GM19023 (cell line): ENCODE results near the gene FBF1.
"Not testable (repeated sequence)": the region's sequence is repeated elsewhere in the genome, so short reads cannot be mapped to it uniquely, and the experiment has no call there.

Source experiments
- ATAC-seq: cut with Tn5 transposase; IDR thresholded peaks from one replicate; pipeline ENCODE4 v1.9.1; 2021; ENCODE audit warnings: mild to moderate bottlenecking, moderate library complexity; ENCODE audit not compliant: unreplicated experiment

FBF1 gene

GRCh38 chr17:75940727-75941441 lies at the start of gene FBF1:
Gene FBF1, minus strand, starts transcription at chr17:75941042. Its CDS starts 2,893 bp downstream, at chr17:75938149.
- peak; percentile 90 for ATAC-seq

GRCh38 chr17:75987041-75987440 lies 46.2 kb upstream of the FBF1 start:
- ATAC-seq, result no peak

- ATAC-seq, result no peak
These were observed 45.1 kb upstream of the FBF1 start for GRCh38 chr17:75985986-75986385.

GRCh38 chr17:75983501-75984181 lies 42.8 kb upstream of the FBF1 start:
- ATAC-seq, result no peak

GRCh38 chr17:75981019-75981615 lies 40.3 kb upstream of the FBF1 start:
- ATAC-seq, result no peak

- no peak for ATAC-seq
These were observed 39.6 kb upstream of the FBF1 start for GRCh38 chr17:75980188-75981018.

- ATAC-seq, result peak; percentile 15
These were observed 38.9 kb upstream of the FBF1 start for GRCh38 chr17:75979705-75980187.

GRCh38 chr17:75978938-75979704 lies 38.3 kb upstream of the FBF1 start, which contains the start of the genes ACOX1 and TEN1:
Gene ACOX1, minus strand, starts transcription at chr17:75979166. Its CDS starts 93 bp downstream, at chr17:75979073.
Gene TEN1, plus strand, starts transcription at chr17:75979240. Its CDS starts 6,953 bp downstream, at chr17:75986193.
- peak; percentile 88 for ATAC-seq

- no peak for ATAC-seq
These were observed 35.5 kb upstream of the FBF1 start for GRCh38 chr17:75976175-75976848.

GRCh38 chr17:75975757-75976174 lies 34.9 kb upstream of the FBF1 start:
- ATAC-seq, result no peak

GRCh38 chr17:75975187-75975586 lies 34.3 kb upstream of the FBF1 start:
- ATAC-seq, result not testable (repeated sequence)

GRCh38 chr17:75970626-75971025 lies 29.8 kb upstream of the FBF1 start:
- no peak for ATAC-seq

GRCh38 chr17:75970011-75970523 lies 29.2 kb upstream of the FBF1 start:
- ATAC-seq, result no peak

GRCh38 chr17:75969044-75969443 lies 28.2 kb upstream of the FBF1 start:
- not testable (repeated sequence) for ATAC-seq

GRCh38 chr17:75965468-75965867 lies 24.6 kb upstream of the FBF1 start:
- ATAC-seq, result no peak

- ATAC-seq, result no peak
These were observed 19.1 kb upstream of the FBF1 start for GRCh38 chr17:75959839-75960511.

- no peak for ATAC-seq
These were observed 18.4 kb upstream of the FBF1 start for GRCh38 chr17:75959051-75959838.
